AG04449 (cell line): ENCODE measurements around the gene MIB2.
"Not testable (repeated sequence)": the region's sequence is repeated elsewhere in the genome, so short reads cannot be mapped to it uniquely, and the experiment has no call there.

Source experiments
- CTCF ChIA-PET: fragments of 350-600 bp; formaldehyde crosslinking; extraction: SDS; loops from one replicate; lab custom pipeline; 2021; ENCODE audit warnings: antibody characterized with exemption; lab: Yijun Ruan, JAX
- POLR2A ChIA-PET: fragments of 400-600, 350-600 bp; formaldehyde crosslinking; extraction: SDS; loops from one replicate; lab custom pipeline; 2020; ENCODE audit warnings: antibody characterized with exemption, inconsistent platforms; lab: Yijun Ruan, JAX
- DNase-seq: peaks from one replicate; pipeline ENCODE4 v3.0.0-alpha.2; 2010; ENCODE audit warnings: low read depth, low spot score
- H3K4me3 ChIP-seq: 2 replicates; pipeline ENCODE4 v1.5.1; 2011; ENCODE audit warnings: low read depth, mild to moderate bottlenecking, control low read depth, low read length
- CTCF ChIP-seq: IDR thresholded peaks from one replicate; pipeline ENCODE4 v1.5.1; 2011; ENCODE audit warnings: mild to moderate bottlenecking, moderate library complexity, low read length, control low read depth, inconsistent platforms; ENCODE audit not compliant: insufficient read depth; ENCODE audit errors: missing control alignments

MIB2 gene

DNA sequence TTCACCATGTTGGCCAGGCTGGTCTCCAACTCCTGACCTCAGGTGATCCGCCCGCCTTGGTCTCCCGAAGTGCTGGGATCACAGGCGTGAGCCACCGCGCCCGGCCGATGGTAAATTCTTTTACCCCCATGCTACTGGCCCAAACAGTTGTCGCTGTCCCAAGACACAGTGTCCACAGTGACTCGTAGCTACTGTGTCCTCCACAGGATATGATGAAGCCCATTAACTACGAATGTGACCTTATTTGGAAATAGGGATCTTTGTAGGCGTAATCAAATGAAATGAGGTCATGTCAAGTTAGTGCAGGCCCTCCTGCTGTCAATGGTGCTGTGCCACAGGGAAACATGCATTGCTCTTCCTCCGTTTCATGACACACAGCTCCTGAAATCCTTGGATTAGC is 23.8 kb upstream of the MIB2 start:
- no peak overlapping the region for H3K4me3 ChIP-seq
- ChIA-PET CTCF (no interaction called here), POLR2A (no interaction called here)
- TF ChIP-seq CTCF = no peak
- no peak for DNase-seq

- POLR2A ChIA-PET = no interaction called here
- no peak overlapping the region for H3K4me3 ChIP-seq
- CTCF ChIA-PET = no interaction called here
- no peak for TF ChIP-seq CTCF
- no peak for DNase-seq
Measured at GRCh38 chr1:1593834-1594601, 21.3 kb upstream of the MIB2 start.

- CTCF ChIA-PET = no interaction called here
- H3K4me3 ChIP-seq = no peak overlapping the region
- no peak for DNase-seq
- TF ChIP-seq CTCF = no peak
- POLR2A ChIA-PET = no interaction called here
Measured at GRCh38 chr1:1594602-1595260, 20.6 kb upstream of the MIB2 start.

DNA sequence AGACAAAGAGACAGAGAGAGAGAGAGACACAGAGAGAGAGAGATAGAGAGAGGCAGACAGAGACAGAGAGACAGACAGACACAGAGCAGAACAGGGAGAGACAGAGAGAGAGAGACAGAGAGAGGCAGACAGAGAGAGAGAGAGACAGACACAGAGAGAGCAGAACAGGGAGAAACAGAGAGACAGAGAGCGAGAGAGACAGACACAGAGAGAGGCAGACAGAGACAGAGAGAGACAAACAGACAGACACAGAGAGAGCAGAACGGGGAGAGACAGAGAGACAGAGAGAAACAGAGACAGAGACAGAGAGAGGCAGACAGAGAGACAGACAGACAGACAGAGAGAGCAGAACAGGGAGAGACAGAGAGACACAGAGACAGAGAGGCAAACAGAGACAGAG is 20.0 kb upstream of the MIB2 start:
- POLR2A ChIA-PET, H3K4me3 ChIP-seq, CTCF ChIA-PET: not testable (repeated sequence)

GRCh38 chr1:1596493-1597274 is 18.6 kb upstream of the MIB2 start:
- POLR2A ChIA-PET = interaction anchor here (1.2 kb wide), 1 partner anchor 19 kb away, joined by 5 read pairs; the partner anchor contains the start of gene MIB2
- no peak overlapping the region for H3K4me3 ChIP-seq
- TF ChIP-seq CTCF = no peak
- no peak for DNase-seq
- CTCF ChIA-PET = interaction anchor here (1.3 kb wide), 1 partner anchor 17 kb away, joined by 3 read pairs; no protein-coding TSS in a partner anchor

More for the DNA sequence above, 20.0 kb upstream of the MIB2 start:
- not testable (repeated sequence) for DNase-seq

- ChIA-PET POLR2A (interaction anchor here (1.2 kb wide), 1 partner anchor 18 kb away, joined by 5 read pairs; the partner anchor contains the start of gene MIB2), CTCF (interaction anchor here (1.0 to 1.3 kb wide), 3 partner anchors 16 to 38 kb away, joined by 3 read pairs; no protein-coding TSS in a partner anchor)
- DNase-seq = no peak
- H3K4me3 ChIP-seq = no peak overlapping the region
- TF ChIP-seq CTCF = peak; percentile 45
Measured at GRCh38 chr1:1597275-1597930, 17.9 kb upstream of the MIB2 start.
